LoVo (cell line): ENCODE data around the gene SPECC1.

Experiments
- DNase-seq: peaks from one replicate; pipeline ENCODE4 v3.0.0-alpha.2; 2016; ENCODE audit warnings: low spot score

The SPECC1 gene

GRCh38 chr17:20273741-20274500 is 264.8 kb downstream of the SPECC1 start:
- DNase-seq: no peak

- DNase-seq: no peak
These were observed 266.5 kb downstream of the SPECC1 start for GRCh38 chr17:20275653-20276052.

DNA sequence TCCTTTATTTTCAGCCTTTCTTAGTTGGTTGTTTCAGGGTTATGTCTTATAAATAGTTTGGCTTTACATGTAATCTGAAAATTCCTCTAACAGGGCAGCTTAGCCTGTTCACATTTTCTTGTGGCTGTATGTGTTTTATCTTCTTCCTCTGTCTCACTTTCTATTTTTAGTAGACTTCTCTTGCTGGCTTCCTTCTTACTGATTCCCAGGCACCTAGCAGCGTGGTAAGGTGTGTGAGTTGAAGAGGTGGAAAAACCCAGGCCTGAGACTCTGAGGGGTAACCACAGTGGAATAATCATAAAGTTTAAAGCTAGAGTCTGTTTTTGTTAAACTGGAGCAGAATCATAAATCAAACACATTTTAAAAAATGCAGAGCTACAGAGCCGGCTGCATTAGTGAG is 267.3 kb downstream of the SPECC1 start:
- DNase-seq: no peak

DNA sequence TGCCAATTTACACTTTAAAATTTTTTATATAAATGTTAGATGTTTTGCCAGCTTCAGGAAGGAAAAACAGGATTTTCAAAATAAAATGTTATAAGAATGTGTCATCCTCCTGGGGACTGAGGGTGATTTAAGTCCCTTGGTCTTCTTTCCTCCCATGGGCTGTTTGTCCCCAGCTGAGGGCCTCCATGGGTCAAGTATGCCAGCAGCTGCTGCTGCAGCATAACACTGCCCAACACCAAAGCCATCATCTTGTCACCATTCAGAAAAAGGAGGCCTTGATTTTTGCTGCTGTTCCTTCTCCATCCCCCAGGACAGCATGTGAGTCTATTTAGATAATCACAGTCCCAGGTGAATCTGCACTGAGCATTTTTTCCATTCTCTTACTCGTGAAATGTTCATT is 269.6 kb downstream of the SPECC1 start:
- DNase-seq: no peak

- no peak for DNase-seq
These were observed 270.5 kb downstream of the SPECC1 start for GRCh38 chr17:20279631-20280030.

DNA sequence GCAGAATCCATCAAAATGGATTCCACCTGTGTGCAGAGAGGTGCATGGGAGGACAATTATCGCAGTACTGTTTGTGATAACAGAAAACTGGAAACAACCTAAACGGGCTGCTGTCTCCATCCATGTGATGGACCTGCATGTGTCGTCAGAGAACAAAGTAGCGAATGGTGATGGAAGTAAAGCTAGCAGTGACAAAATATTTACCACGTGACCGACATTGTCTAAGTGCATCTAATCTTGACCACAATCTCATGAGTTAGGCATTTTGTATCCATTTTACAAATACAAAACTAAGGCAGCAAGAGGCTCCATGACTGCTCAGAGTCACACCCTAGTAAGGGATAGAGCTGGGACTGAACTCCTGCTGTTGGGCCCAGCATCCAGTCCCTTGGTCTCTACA is 270.9 kb downstream of the SPECC1 start:
- no peak for DNase-seq

DNA sequence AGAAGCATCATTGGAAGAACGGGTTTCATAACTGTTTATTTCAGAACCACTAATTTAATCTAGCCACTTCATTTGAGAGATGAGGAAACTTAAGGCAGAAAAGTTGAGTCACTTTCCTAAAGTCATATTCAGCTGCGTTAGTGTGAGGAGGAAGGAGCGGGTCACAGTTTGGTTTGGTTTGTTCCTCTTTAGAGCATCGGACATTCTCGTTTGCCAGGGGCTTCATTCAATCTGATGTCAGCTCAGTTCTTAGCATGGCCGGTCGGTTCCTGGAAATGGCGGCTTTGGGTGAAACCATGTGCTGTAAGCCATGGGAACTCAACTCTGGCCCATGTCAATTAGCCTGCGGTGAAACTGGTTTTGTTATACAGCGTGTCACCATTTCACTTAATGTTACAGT is 271.7 kb downstream of the SPECC1 start:
- no peak for DNase-seq

GRCh38 chr17:20281860-20282259 is 272.7 kb downstream of the SPECC1 start:
- DNase-seq: no peak

DNA sequence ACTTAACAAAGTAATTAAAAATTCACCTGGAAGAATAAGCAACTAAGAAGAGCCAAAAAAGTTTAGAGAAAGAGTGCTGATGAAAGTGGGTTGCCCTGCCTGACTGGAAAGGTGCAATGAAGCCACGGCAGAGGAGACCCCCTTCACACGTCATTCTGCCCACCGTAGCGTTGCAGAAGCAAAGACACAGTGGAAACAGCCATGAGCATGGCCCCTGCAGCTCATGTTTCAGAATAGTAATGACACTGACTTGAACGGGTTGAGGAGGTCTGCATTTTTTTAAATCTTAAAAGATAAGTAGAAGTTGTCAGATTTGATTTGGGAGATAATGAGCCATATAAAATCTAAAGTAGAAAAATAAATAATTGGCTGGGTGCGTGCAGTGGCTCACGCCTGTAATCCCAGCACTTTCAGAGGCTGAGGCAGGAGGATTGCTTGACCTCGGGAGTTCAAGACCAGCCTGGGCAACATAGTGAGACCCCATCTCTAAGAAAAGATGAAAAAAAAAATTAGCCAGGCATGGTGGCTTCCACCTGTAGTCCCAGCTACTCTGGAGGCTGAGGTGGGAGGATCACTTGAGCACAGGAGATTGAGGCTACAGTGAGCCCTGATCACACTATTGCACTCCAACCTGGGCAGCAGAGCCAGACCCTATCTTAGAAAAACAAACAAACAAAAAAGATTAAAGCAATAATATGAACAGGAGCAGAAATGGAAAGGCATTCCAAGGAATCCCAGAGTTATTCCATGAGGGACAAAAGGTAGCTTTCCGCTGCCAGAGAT is 273.6 kb downstream of the SPECC1 start:
- DNase-seq: no peak

- DNase-seq: no peak
These were observed 274.9 kb downstream of the SPECC1 start for GRCh38 chr17:20284022-20284421.

GRCh38 chr17:20284570-20285295 is 275.6 kb downstream of the SPECC1 start:
- no peak for DNase-seq

- DNase-seq: no peak
These were observed 280.8 kb downstream of the SPECC1 start for GRCh38 chr17:20289984-20290383.

DNA sequence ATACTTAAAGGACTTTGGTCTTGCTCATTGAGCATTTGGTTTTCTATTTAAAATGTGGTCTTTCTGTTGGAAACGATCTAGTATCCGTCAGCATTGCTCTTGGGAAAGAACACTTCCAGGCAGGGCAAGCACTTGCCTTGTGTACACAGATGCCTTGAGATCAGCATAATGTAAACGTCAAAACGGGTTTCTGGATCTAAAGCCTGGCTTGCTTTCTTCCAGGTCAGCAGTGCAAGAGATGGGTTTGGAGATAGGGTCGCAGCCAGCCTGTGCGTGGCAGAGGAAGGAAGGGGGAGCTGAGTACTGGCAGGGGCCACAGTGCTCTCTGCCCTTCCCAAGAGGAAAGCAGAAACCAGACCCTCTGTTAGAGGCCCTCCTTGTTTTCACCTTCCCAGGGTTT is 282.7 kb downstream of the SPECC1 start:
- no peak for DNase-seq

DNA sequence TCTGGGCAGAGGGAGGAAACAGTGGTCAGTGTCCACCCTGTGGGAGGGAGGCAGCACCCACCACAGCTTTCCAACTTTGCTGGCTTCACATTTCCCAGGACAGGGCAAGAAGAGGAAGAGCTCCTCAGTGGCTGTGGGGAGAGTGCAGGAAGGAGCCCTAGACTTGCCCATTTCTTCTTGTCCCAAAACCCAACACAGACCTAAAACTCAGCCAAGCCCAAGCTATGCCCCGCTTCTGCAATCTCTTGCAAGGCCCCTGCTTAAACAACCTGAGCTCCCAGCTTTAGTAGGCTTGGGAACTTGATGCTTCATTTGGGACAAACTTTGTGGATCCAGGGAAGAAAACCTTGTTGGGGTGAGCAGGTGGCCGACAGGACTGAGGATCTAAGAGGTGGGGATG is 284.3 kb downstream of the SPECC1 start:
- no peak for DNase-seq

GRCh38 chr17:20294120-20294519 is 285.0 kb downstream of the SPECC1 start:
- DNase-seq: no peak

DNA sequence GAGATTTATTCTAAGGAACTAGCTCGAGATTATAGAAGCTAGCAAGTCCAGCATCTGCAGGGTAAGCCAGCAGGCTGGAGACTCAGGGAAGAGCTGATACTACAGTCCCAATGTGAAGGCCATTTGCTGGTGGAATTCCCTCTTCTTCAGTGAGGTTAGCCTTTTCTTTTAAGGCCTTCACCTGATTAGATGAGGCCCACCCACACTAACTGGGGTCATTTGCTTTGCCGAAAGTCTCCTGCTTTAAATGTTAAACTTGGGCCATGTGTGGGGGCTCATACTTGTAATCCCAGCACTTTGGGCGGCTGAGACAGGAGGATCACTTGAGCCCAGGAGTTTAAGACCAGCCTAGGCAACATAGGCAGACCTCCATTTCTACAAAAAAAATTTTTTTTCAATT is 289.9 kb downstream of the SPECC1 start:
- no peak for DNase-seq

DNA sequence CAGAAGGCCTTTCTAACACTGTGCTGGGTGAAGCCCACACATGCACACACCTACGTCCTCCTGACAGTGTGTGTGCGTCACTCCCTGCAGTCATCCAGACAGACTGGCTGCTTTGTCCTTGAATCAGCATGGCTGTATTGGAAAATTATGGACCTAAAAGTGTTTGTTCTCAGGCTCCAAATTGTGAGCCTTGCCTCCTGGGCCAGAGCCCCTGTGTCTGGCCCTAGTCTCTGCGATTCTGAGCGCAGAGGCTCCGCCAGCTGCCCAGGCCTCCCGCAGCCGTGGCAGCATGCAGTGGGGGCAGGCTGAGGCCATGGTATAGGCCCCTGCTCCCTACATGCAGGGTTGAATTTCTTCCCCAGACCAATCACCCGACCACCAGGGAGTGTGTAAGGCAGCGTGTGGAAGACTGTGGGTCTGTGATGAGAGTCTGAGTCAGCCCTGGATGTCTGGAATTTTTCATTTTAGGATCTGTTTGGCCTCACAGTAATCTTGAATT is 291.3 kb downstream of the SPECC1 start:
- DNase-seq: no peak

- DNase-seq: no peak
These were observed 293.2 kb downstream of the SPECC1 start for GRCh38 chr17:20302246-20302917.

DNA sequence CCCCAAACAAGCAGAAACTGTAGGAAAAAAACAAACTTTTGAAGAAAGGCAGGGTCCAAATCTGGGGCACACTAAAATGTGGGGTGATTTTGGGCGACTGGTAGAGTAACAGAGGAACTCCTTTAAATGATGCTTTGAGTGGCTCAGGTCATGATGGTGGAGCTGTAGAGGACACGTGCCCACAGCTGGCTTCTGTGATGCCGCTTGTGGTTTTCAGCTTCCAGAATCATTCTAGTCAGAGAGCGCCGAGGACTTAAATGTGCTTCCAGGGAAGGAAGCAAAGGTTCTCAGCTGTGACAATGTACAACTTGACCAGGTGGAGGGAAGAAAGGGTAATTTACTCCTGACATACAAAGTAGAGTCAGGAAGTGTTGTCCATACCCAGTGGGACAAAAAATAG is 295.8 kb downstream of the SPECC1 start:
- no peak for DNase-seq

DNA sequence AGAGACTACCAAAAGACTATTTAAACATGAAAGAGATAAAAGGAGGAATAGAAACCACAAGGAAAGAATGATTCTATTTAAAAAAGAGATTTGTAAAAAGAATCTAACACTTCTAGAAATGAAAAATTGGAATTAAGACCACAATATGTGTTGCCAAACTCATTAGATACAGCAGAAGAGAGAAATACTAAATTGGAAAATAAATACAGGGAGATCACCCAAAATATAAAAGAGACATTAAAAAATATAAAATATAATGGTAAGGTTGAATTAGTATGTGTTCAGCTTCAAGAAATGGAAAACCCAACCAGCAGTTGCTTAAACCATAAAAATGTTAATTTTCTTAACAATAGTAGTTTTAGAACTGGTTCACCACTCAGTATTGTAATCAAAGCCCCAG is 297.8 kb downstream of the SPECC1 start:
- no peak for DNase-seq

- DNase-seq: no peak
These were observed 298.3 kb downstream of the SPECC1 start for GRCh38 chr17:20307326-20307910.

GRCh38 chr17:20310481-20310880 is 301.3 kb downstream of the SPECC1 start:
- DNase-seq: no peak
